ENCODE data around the gene RNF111.
A peak's percentile ranks its signal among the peaks of the same experiment; 100 is the strongest.

The RNF111 gene

GRCh38 chr15:59001946-59002345 is 14.5 kb downstream of the RNF111 start:
- DNase-seq, result no peak

- DNase-seq, result no peak
Observed at GRCh38 chr15:59002418-59002859, 15.0 kb downstream of the RNF111 start.

- no peak for DNase-seq
Observed at GRCh38 chr15:59005579-59005978, 18.1 kb downstream of the RNF111 start.

- no peak for DNase-seq
Observed at GRCh38 chr15:59008086-59008485, 20.6 kb downstream of the RNF111 start.

GRCh38 chr15:59011262-59011952 is 23.9 kb downstream of the RNF111 start:
- DNase-seq, result no peak

GRCh38 chr15:59013246-59013873 is 25.9 kb downstream of the RNF111 start:
- DNase-seq, result no peak

- no peak for DNase-seq
Observed at GRCh38 chr15:59014068-59014467, 26.6 kb downstream of the RNF111 start.

- DNase-seq, result no peak
Observed at GRCh38 chr15:59017449-59017848, 30.0 kb downstream of the RNF111 start.

- DNase-seq, result no peak
Observed at GRCh38 chr15:59018833-59019232, 31.4 kb downstream of the RNF111 start.

GRCh38 chr15:59020322-59020721 is 32.9 kb downstream of the RNF111 start:
- no peak for DNase-seq

- DNase-seq, result no peak
Observed at GRCh38 chr15:59022188-59022587, 34.7 kb downstream of the RNF111 start.

GRCh38 chr15:59026207-59026606 is 38.7 kb downstream of the RNF111 start:
- no peak for DNase-seq

- DNase-seq, result no peak
Observed at GRCh38 chr15:59028387-59028955, 41.0 kb downstream of the RNF111 start.

- DNase-seq, result no peak
Observed at GRCh38 chr15:59029554-59029953, 42.1 kb downstream of the RNF111 start.

- DNase-seq, result no peak
Observed at GRCh38 chr15:59035201-59035600, 47.7 kb downstream of the RNF111 start.

- DNase-seq, result no peak
Observed at GRCh38 chr15:59039225-59039624, 51.8 kb downstream of the RNF111 start.

- no peak for DNase-seq
Observed at GRCh38 chr15:59042041-59042440, 54.6 kb downstream of the RNF111 start.

- DNase-seq, result no peak
Observed at GRCh38 chr15:59048897-59049296, 61.4 kb downstream of the RNF111 start.

- DNase-seq, result peak in 1 of 2 donors; percentile 6
Observed at GRCh38 chr15:59051873-59052861, 64.7 kb downstream of the RNF111 start.

- DNase-seq, result no peak
Observed at GRCh38 chr15:59052915-59053407, 65.5 kb downstream of the RNF111 start.

GRCh38 chr15:59053482-59053881 is 66.0 kb downstream of the RNF111 start:
- DNase-seq, result no peak

GRCh38 chr15:59059076-59059597 is 71.7 kb downstream of the RNF111 start:
- no peak for DNase-seq

GRCh38 chr15:59060348-59060747 is 72.9 kb downstream of the RNF111 start:
- no peak for DNase-seq

Measured in CD4-positive, alpha-beta T cell treated with Interferon alpha-2 for 1 hour (primary cell).